ENCODE measurements around the gene TRPV6.

TRPV6 gene

DNA sequence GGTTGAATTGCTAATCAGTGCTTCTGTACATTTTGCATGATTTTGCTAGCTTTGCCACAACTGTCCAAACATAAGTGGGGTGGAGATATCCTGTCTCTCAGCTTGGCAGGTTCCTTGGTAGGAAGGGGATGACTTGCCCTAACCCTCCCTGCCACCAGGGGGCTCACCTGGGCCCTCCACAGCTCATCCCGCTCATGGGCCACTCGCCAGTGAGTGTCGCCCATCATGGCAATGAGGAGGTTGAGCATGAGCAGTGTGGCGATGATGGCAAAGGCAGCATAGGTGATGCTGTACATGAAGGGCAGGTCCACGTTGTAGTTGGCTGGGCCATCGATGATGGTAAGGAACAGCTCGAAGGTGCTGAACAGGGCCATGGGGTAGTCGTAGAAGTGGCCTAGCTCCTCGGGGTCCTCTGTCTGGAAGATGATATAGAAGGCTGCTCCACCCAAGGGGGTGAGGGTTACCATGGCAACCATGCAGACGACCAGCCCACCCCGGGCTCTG lies 12.2 kb downstream of the TRPV6 start:
- no peak for TF ChIP-seq TAF1 (IDR thresholded peaks at IDR 0.05; ENCODE audit: borderline replicate concordance, insufficient read depth, low read length)
- TF ChIP-seq FOXP2 (optimal IDR thresholded peaks at IDR 0.05; ENCODE audit: borderline replicate concordance, extremely low read depth, extremely low read length, insufficient read depth) = no peak
- TF ChIP-seq SIN3A (IDR thresholded peaks at IDR 0.05; ENCODE audit: borderline replicate concordance, insufficient read depth, low read length) = no peak
- TF ChIP-seq, protein P1, sequence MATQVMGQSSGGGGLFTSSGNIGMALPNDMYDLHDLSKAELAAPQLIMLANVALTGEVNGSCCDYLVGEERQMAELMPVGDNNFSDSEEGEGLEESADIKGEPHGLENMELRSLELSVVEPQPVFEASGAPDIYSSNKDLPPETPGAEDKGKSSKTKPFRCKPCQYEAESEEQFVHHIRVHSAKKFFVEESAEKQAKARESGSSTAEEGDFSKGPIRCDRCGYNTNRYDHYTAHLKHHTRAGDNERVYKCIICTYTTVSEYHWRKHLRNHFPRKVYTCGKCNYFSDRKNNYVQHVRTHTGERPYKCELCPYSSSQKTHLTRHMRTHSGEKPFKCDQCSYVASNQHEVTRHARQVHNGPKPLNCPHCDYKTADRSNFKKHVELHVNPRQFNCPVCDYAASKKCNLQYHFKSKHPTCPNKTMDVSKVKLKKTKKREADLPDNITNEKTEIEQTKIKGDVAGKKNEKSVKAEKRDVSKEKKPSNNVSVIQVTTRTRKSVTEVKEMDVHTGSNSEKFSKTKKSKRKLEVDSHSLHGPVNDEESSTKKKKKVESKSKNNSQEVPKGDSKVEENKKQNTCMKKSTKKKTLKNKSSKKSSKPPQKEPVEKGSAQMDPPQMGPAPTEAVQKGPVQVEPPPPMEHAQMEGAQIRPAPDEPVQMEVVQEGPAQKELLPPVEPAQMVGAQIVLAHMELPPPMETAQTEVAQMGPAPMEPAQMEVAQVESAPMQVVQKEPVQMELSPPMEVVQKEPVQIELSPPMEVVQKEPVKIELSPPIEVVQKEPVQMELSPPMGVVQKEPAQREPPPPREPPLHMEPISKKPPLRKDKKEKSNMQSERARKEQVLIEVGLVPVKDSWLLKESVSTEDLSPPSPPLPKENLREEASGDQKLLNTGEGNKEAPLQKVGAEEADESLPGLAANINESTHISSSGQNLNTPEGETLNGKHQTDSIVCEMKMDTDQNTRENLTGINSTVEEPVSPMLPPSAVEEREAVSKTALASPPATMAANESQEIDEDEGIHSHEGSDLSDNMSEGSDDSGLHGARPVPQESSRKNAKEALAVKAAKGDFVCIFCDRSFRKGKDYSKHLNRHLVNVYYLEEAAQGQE (IDR thresholded peaks at IDR 0.05; ENCODE audit: insufficient read depth in 1 of 2, low read depth in 2 of 2, low read length in 2 of 2) = no peak
- no peak for TF ChIP-seq POLR2AphosphoS5 (IDR thresholded peaks at IDR 0.05; ENCODE audit: low read depth, low read length)

DNA sequence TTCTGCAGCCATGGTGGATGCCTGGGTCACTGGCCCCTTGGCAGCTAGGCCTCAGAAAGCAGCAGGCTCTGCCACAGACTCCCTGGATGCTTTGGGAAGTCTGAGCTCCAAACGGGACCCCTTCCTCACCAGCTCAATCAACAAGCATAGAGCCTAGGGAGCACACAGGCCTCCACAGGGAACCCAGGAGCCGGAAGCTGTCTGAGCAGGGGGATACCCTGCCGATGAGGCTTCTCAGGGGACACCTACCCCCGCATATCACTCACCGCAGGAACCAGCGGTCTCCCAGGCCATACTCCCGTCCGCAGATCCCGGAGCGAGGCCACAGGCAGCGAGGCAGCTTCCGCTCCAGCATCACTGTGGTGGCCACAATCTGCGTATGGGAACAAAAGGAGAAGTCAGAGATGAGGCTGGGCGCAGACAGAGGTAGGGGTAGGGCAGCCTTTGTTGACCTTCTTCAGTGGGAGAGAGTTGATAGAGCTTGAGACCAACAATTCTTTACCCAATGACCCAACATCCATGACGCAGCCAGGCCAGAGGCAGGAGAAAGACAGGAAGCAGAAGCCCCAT lies 13.4 kb downstream of the TRPV6 start:
- no peak for TF ChIP-seq POLR2AphosphoS5 (IDR thresholded peaks at IDR 0.05; ENCODE audit: low read depth, low read length)
- no peak for TF ChIP-seq FOXP2 (optimal IDR thresholded peaks at IDR 0.05; ENCODE audit: borderline replicate concordance, extremely low read depth, extremely low read length, insufficient read depth)
- TF ChIP-seq, protein P1 (IDR thresholded peaks at IDR 0.05; ENCODE audit: insufficient read depth in 1 of 2, low read depth in 2 of 2, low read length in 2 of 2) = no peak
- TF ChIP-seq TAF1 (IDR thresholded peaks at IDR 0.05; ENCODE audit: borderline replicate concordance, insufficient read depth, low read length) = no peak
- no peak for TF ChIP-seq SIN3A (IDR thresholded peaks at IDR 0.05; ENCODE audit: borderline replicate concordance, insufficient read depth, low read length)

DNA sequence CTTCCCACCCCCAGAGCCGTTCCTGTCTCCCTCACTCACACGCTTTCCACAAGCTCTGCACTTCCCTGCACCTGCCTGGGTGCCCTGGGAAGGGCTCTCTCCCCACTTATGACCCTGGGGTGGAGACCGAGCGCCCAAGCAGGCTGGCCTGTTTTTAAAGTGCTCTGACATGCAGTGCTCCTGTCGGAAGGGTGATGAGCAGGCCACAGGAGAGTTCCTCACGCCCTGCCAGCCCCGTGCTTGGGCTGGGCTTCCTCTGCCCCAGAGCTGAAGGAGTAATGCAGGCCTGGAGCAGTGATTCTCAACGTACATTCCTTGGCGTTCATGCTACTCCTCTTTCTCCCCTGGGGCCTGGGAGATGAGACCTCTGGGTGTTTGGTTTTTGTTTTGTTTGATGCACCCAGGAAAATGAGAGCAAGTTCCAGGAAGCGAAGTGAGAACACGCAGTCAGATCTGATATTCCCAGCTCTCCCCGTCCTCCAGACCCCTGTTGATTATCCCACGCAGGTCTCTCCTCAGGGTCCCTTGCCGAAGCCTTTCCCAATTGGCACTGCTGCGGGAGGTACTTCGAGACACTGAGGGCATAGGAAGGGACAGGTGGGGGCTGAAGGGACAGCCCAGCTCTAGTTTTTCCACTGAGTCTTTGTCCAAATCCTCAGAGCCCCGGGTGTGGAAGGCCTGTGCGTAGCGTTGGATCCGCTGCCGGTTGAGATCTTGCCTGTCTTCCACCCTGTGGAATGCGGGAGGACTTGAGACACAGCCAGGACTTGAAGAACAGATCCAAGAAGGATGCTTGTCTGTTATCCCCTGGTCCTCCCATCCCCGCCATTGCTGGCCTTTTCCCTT lies 14.1 kb downstream of the TRPV6 start:
- TF ChIP-seq TAF1 (IDR thresholded peaks at IDR 0.05; ENCODE audit: borderline replicate concordance, insufficient read depth, low read length) (no peak), FOXP2 (optimal IDR thresholded peaks at IDR 0.05; ENCODE audit: borderline replicate concordance, extremely low read depth, extremely low read length, insufficient read depth) (no peak), SIN3A (IDR thresholded peaks at IDR 0.05; ENCODE audit: borderline replicate concordance, insufficient read depth, low read length) (no peak), POLR2AphosphoS5 (IDR thresholded peaks at IDR 0.05; ENCODE audit: low read depth, low read length) (no peak)
- TF ChIP-seq, protein P1 (IDR thresholded peaks at IDR 0.05; ENCODE audit: insufficient read depth in 1 of 2, low read depth in 2 of 2, low read length in 2 of 2) = no peak

DNA sequence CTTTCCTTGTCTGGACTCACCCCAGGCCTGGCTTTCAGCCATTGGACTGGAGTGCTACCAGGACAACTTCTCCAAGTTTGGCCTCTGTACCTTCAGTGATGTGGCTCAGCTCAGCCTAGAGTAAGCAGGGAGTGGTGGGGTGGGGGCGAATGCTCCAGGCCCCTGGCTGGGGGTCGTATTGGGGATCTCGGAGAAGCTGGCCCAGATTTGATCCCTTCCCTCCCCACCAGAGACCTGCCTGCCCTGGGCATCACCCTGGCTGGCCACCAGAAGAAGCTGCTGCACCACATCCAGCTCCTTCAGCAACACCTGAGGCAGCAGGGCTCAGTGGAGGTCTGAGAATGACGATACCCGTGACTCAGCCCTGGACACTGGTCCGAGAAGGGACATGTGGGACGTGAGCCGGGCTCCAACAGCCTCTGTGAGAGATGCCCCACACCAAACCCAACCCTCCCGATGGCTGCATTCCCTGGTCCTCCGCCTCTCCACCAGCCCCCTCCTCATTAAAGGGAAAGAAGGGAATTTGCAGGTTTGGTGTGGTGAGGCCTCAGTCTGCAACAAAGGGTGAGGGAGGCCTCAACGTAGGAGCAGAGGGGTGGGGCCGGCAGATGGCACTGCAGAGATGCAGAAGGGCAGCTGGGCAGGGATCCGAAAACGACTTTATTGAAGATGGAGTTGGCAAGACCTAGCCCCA lies 14.8 kb downstream of the TRPV6 start:
- no peak for TF ChIP-seq SIN3A (IDR thresholded peaks at IDR 0.05; ENCODE audit: borderline replicate concordance, insufficient read depth, low read length)
- TF ChIP-seq, protein P1 (IDR thresholded peaks at IDR 0.05; ENCODE audit: insufficient read depth in 1 of 2, low read depth in 2 of 2, low read length in 2 of 2) = no peak

All from PFSK-1 (cell line).